Esophagus (tissue), 2 donors: ENCODE results near the gene WDR31. TPM values are rescaled to one million over a fixed set of nuclear protein-coding genes. Genes with fewer than 3 reads are reported as not detected.
"Not testable (repeated sequence)": the region's sequence is repeated elsewhere in the genome, so short reads cannot be mapped to it uniquely, and the experiment has no call there.

Source experiments
- H3K27ac ChIP-seq, 2 donors: one replicate each; pipeline ENCODE4 v1.5.1; 2013; ENCODE audit warnings: low read depth in 2 of 2, mild to moderate bottlenecking in 2 of 2, inconsistent platforms in 1 of 2, low read length in 1 of 2, moderate library complexity in 1 of 2
- H3K27me3 ChIP-seq, 2 donors: one replicate each; pipeline ENCODE4 v1.6.1; 2013; ENCODE audit warnings: low read length in 2 of 2, control low read depth in 1 of 2, mild to moderate bottlenecking in 1 of 2; ENCODE audit not compliant: insufficient read depth in 2 of 2, control insufficient read depth in 1 of 2
- H3K36me3 ChIP-seq, 2 donors: one replicate each; pipeline ENCODE4 v1.6.1; 2013; ENCODE audit warnings: low read length in 1 of 2; ENCODE audit not compliant: control insufficient read depth in 2 of 2, insufficient read depth in 2 of 2
- H3K4me1 ChIP-seq, 2 donors: one replicate each; pipeline ENCODE4 v1.6.1; 2013; ENCODE audit warnings: low read length in 1 of 2; ENCODE audit not compliant: control insufficient read depth in 2 of 2, insufficient read depth in 2 of 2
- H3K4me3 ChIP-seq, 2 donors: one replicate each; pipeline ENCODE4 v1.5.1; 2013; ENCODE audit warnings: low read length in 2 of 2, mild to moderate bottlenecking in 2 of 2, low read depth in 1 of 2, moderate library complexity in 1 of 2
- H3K9me3 ChIP-seq, 2 donors: one replicate each; pipeline ENCODE4 v1.6.1; 2013; ENCODE audit warnings: mild to moderate bottlenecking in 2 of 2, low read depth in 1 of 2, low read length in 1 of 2, moderate library complexity in 1 of 2; ENCODE audit not compliant: control insufficient read depth in 2 of 2, insufficient read depth in 1 of 2
- WGBS, 2 donors: extraction: QIAGEN DNeasy Blood & Tissue Kit; methylation state at CpG; one replicate each; pipeline ENCODE4 v1.1.7; 2013; 5-methylcytosine and 5-hydroxymethylcytosine counted together
- polyA plus RNA-seq, 2 donors: library from polyadenylated mRNA; stranded (reverse); fragments of 200-250 nt; gene quantifications; one replicate each; pipeline ENCODE4 v1.2.3, GENCODE V29; 2013
- donor health status: healthy with polysubstance abuse.
- donor health status: Bipolar disorder and iron deficiency.

WDR31 gene
- polyA plus RNA-seq, 2 donors = 1.2 to 1.6 TPM

DNA sequence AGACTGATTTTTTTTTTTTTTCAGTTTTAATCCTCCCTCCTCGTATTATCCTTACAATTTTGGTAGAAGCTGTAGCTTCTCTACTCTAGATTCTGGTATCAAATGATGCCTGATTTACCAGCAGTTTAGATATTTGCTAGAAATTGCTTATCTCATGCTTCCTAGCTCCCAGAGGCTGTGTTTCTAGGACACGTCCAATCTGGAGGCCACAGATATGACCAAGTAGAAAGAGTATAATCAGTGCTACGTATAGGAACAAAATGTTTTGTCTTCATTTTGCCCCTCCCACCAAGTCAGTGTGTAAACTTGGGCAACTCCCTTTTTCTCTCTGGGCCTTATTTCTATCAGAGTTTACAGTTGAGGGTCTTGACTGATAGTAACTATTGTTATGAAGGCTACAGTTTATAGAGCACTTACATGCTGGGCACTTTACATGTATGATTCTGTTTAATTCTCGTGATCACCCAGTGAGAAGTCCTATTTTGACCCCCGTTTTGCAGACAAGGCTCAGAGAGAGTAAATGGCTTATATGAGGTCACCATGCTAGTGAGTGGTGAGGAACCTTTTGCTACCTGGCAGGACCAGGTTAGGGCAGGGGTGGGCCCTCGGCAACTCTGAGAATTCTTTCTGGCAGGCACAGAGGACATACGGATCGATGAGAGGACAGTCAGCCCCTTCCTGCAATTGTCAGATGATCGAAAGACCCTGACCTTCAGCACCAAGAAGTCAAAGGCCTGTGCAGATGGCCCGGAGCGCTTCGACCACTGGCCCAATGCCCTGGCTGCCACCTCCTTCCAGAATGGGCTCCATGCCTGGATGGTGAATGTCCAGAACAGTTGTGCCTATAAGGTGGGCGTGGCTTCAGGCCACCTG lies 29.1 kb upstream of the WDR31 start:
- Histone ChIP-seq H3K9me3 (no peaks in the 10 kb centered on the region), H3K36me3 (peaks cover 12 to 20% of the 10 kb centered on the region in 2 donors), H3K4me3 (no peak overlapping the region), H3K4me1 (no peaks in the 10 kb centered on the region), H3K27me3 (no peaks in the 10 kb centered on the region), H3K27ac (no peak overlapping the region)
- WGBS, 2 donors = 71 to 84% methylated on average over 13 of the region's 13 CpGs

DNA sequence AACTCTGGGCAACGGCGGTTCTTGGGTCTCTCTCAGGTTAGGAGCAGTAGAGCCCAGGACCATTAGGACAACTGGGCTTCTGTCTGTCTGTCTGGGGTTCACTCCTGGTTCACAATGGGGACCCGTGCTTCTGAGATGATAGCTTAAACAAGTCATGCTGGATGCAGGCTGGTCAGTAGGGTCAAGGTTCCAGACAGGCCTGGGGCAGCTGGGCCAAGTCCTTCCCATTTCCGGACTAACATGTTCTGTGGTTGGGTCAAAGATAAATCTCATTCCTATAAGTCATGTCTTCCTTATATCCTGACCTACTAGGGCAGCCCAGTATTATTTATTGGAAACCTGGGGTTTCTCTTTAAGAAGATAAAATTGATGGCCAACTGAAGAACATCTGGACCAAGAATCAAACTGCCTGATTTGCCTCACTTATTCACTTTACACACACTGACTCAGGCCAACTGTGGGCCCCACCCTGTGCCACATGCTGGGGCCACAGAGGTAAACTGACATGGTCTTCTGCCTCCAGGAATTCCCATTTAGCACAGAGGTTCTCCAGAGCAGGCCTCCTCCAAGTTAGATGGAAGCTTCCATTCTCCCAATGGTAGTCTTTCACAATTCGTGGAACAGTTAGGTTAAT lies 28.4 kb upstream of the WDR31 start:
- WGBS, 2 donors = 90% methylated on average over 5 of the region's 5 CpGs
- no peaks in the 10 kb centered on the region for H3K4me1 ChIP-seq
- H3K27me3 ChIP-seq = no peaks in the 10 kb centered on the region
- H3K4me3 ChIP-seq = no peak overlapping the region
- peaks cover 4 to 12% of the 10 kb centered on the region in 2 donors for H3K36me3 ChIP-seq
- H3K27ac ChIP-seq = no peak overlapping the region
- H3K9me3 ChIP-seq = no peaks in the 10 kb centered on the region

DNA sequence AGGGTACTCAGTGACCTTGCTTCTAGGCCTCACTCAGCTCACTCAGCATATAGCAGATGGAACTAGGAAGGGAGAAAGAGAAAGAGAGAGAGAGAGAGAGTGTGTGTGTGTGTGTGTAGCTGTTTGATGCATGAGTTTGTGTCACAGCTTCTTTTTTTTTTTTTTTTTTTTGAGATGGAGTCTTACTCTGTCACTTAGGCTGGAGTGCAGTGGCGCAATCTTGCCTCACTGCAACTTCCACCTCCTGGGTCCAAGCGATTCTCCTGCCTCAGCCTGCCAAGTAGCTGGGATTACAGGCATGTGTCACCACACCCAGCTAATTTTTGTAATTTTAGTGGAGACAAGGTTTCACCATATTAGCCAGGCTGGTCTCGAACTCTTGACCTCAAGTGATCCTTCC lies 25.6 kb upstream of the WDR31 start:
- H3K27ac ChIP-seq, H3K9me3 ChIP-seq, H3K4me1 ChIP-seq, H3K27me3 ChIP-seq, H3K36me3 ChIP-seq, H3K4me3 ChIP-seq: not testable (repeated sequence)
- WGBS, 2 donors = 66 to 78% methylated on average over 3 of the region's 3 CpGs

DNA sequence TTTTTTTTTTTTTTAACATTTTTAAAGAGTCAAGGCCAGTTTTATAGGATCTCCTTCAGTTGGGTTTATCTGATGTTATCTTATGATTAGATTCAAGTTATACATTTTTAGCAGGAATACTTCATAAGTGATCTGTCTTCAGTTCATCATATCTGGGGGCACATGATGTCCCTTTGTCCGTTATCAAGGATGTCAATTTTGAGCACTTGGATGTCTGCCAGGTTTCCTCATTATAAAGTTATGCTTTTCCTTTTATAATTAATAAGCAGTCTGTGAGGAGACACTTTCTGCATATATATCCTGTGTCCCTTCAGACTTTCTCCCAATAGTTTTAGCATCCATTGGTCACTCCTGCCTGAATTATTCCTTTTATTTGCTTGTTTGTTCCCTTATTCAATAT lies 24.9 kb upstream of the WDR31 start:
- WGBS, 2 donors = 73 to 79% methylated on average over 1 of the region's 1 CpG
- Histone ChIP-seq H3K4me3 (no peak overlapping the region), H3K27ac (no peak overlapping the region), H3K36me3 (peaks cover 0 to 11% of the 10 kb centered on the region in 2 donors), H3K4me1 (no peaks in the 10 kb centered on the region), H3K9me3 (no peaks in the 10 kb centered on the region), H3K27me3 (no peaks in the 10 kb centered on the region)

DNA sequence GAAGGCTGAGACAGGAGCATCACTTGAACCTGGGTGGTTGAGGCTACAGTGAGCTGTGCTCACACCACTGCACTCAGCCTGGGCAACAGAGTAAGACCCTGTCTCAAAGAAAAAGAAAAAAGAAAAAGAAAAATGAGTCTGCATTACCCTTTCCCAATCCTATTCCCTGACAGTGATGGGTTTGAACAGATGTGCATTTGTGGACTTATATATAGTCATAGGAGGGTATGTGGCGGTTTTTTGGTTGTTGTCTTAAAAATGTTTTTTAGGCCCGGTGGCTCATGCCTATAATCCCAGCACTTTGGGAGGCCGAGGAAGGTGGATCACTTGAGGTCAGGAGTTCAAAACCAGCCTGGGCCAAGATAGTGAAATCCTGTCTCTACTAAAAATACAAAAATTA lies 23.3 kb upstream of the WDR31 start:
- no peak overlapping the region for H3K27ac ChIP-seq
- WGBS, 2 donors = 69 to 75% methylated on average over 3 of the region's 3 CpGs
- H3K27me3 ChIP-seq = no peaks in the 10 kb centered on the region
- no peaks in the 10 kb centered on the region for H3K9me3 ChIP-seq
- H3K4me3 ChIP-seq = no peak overlapping the region
- no peaks in the 10 kb centered on the region for H3K4me1 ChIP-seq
- peaks cover 0 to 11% of the 10 kb centered on the region in 2 donors for H3K36me3 ChIP-seq

DNA sequence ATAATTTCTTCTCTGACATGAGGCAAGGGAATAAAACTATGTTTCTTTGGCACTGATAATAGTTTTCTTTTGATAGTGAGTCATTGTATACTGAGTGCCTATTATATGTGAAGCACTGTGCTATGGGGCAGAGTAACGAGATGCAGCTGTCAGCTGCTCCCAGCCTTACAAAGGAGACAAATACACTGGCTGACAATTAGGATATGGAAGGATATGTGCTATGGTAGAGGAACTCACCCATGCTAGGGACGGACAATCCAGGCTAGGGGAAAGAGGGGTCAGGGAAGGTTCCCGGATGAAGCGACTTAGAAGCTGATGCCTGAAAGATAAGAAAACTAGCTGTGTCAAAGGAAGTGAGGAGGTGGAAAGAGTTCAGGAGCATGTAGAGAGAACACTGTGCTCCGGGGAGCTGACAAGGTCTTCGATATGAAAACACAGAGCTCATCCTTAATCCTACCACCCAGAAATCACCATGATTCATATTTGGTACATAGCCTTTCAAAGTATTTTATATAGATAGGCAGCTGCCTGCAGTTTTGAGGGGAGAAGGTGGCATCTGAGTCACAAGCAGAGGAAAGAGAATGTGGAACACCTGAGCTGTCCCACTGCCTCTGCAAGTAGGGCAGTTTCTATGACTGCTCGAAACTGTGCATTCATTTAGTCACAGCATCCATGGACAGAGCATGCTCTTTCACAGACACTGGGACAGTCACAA lies 21.4 kb upstream of the WDR31 start:
- Histone ChIP-seq H3K36me3 (peaks cover 0 to 7% of the 10 kb centered on the region in 2 donors), H3K4me1 (no peaks in the 10 kb centered on the region), H3K9me3 (no peaks in the 10 kb centered on the region), H3K4me3 (no peak overlapping the region), H3K27me3 (no peaks in the 10 kb centered on the region), H3K27ac (no peak overlapping the region)
- WGBS, 2 donors = 56 to 66% methylated on average over 7 of the region's 7 CpGs

DNA sequence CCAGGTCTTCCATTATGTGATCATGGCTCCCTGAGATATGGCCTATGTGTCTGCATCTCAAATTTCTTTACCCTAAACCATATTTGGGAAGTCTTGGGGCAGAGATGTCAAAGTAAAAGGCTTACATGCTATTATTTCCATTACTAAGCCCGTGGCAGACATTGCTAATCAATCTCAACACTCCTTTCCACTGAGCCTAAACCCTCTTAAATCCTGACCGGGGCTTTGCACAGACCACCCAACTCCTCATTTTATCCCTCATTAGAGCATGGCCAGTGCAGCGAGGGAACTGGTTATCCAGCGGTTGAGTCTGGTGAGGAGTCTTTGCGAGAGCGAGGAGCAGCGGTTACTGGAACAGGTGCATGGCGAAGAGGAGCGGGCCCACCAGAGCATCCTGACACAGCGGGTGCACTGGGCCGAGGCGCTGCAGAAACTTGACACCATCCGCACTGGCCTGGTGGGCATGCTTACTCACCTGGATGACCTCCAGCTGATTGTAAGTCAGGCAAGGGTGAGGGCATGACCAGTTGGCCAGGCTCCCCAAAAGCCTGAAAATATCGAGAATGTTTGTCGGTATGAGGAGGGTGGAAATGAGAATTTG lies 20.3 kb upstream of the WDR31 start:
- Histone ChIP-seq H3K9me3 (no peaks in the 10 kb centered on the region), H3K27ac (no peak overlapping the region), H3K4me1 (no peaks in the 10 kb centered on the region), H3K36me3 (peaks cover 0 to 5% of the 10 kb centered on the region in 2 donors), H3K4me3 (no peak overlapping the region), H3K27me3 (no peaks in the 10 kb centered on the region)
- 91 to 92% methylated on average over 15 of the region's 15 CpGs for WGBS, 2 donors

DNA sequence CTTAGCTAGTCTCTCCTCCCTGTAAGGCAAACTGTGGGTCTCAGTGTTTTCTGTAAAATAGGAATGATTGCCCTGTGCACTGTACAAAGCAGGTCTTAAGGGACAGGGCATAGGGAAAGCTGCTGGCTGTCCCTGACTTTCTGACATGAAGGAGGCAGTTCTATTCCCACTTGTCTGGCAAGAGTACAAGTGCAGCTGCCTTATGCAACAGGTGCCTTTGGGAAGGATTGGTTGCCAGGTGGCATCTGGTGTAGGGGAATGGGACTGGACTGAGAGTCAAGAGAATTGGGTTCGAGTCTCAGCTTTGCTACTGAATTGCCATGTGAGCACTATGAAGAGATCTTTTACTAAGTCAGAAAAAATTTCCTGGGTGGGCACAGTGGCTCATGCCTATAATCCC lies 19.3 kb upstream of the WDR31 start:
- H3K36me3 ChIP-seq = peaks cover 0 to 5% of the 10 kb centered on the region in 2 donors
- H3K4me1 ChIP-seq = no peaks in the 10 kb centered on the region
- WGBS, 2 donors = 83 to 88% methylated on average over 1 of the region's 1 CpG
- H3K27me3 ChIP-seq = no peaks in the 10 kb centered on the region
- no peak overlapping the region for H3K4me3 ChIP-seq
- no peaks in the 10 kb centered on the region for H3K9me3 ChIP-seq
- no peak overlapping the region for H3K27ac ChIP-seq

DNA sequence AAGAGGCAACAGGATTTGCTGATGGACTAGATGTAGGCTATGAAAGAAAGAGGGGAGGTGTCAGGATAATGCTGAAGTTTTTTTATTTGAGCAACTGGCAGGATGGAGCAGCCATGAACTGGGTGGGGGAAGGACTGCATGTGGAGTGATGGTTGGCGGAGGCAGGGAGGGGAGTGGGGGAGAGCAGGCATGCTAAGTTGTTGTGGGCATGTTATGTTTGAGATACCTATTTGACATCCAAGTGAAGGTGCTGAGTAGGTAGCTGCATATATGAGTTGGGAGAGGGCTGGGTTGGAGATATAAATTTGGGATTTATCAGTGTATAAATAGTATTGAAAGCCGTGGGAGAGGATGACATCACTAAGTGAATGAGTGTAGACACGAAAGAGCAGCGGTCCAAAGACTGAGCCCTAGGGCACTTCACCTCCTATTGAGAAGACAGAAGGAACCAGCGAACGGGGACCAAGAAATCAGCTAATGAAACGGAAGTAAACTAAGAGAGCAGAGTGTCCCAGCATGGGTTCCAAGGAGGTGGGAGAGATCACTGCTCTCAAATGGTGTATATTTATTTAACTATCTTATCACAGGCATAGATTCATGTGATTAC lies 16.7 kb upstream of the WDR31 start:
- Histone ChIP-seq H3K27me3 (no peaks in the 10 kb centered on the region), H3K27ac (no peak overlapping the region), H3K4me1 (no peaks in the 10 kb centered on the region), H3K4me3 (no peak overlapping the region), H3K9me3 (no peaks in the 10 kb centered on the region), H3K36me3 (peaks cover 0 to 5% of the 10 kb centered on the region in 2 donors)
- WGBS, 2 donors = 49 to 82% methylated on average over 7 of the region's 7 CpGs
